Ovary (tissue), 3 donors: ENCODE results near the gene DMWD.

Experiments used
- CTCF ChIP-seq, 3 donors: fragments of 450-650 bp in 2 of 3; fragments of 200-600 bp in 1 of 3; IDR thresholded peaks; one replicate each; pipeline versions ENCODE4 v1.5.1 to v1.8.0; 2016 to 2022; ENCODE audit warnings: antibody characterized with exemption in 3 of 3, mild to moderate bottlenecking in 1 of 3
- POLR2A ChIP-seq: fragments of 450-650 bp; IDR thresholded peaks from one replicate; pipeline ENCODE4 v1.6.1; 2017; ENCODE audit warnings: antibody characterized with exemption, mild to moderate bottlenecking, moderate library complexity
- donor health status: DM: no; HTN: no; CAD: no.

- TF ChIP-seq CTCF (IDR thresholded peaks at IDR 0.05), result no peak
- no peak for TF ChIP-seq POLR2A
Measured at GRCh38 chr19:45769821-45770191, 22.8 kb downstream of the DMWD start.
